EL (cell line): ENCODE measurements around the gene C10orf90.

Source experiments
- DNase-seq: peaks from one replicate; pipeline ENCODE4 v3.0.0-alpha.2; 2016

The C10orf90 gene

GRCh38 chr10:126420567-126421300 is 249.8 kb downstream of the C10orf90 start:
- no peak for DNase-seq

DNA sequence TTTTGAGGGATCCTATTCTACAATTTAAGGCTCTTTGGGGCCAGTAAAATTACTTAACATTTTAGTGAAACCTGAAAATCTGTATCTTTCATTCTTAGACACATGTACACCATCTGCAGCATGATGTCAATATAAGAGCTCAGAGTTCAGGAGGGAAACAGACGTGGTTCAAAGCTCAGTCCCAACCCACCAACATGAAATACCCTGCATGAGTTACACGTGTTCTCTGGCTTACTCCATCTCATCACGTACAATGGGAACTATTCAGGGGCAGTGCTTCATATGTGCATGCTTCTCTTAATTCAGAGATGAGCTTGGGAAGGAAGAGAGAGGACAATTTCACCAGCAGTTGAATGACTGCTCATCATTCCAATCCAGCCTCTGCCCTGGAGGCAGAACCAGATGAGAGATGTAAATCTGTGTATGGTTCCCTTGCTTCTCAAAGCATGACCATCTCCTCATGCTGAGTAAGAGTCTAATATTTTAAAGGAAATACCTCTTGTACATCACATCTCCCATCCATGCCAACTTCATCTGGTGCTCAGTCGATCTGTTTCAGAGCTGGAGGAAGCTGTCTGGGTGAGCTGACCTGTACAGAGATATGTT is 253.2 kb downstream of the C10orf90 start:
- no peak for DNase-seq

DNA sequence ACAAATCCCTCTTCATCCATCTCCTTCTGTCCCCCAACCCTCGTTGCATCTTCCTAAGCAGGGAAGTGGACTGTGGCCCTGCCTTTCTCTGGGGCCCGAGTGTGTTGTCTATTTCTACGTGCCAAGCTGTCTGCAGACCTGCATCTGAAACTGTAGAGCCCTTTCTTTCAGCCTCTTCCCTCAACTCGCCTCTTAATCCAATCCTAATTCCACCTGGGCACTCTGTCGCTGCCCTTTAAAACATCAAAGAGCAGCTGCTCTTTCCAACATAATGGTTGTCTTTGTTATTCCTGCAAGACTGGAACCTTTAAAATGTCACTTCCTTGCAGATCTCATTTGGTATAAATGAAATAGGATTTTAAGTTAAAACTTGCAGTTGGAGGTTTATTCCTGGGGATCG is 260.7 kb downstream of the C10orf90 start:
- no peak for DNase-seq

DNA sequence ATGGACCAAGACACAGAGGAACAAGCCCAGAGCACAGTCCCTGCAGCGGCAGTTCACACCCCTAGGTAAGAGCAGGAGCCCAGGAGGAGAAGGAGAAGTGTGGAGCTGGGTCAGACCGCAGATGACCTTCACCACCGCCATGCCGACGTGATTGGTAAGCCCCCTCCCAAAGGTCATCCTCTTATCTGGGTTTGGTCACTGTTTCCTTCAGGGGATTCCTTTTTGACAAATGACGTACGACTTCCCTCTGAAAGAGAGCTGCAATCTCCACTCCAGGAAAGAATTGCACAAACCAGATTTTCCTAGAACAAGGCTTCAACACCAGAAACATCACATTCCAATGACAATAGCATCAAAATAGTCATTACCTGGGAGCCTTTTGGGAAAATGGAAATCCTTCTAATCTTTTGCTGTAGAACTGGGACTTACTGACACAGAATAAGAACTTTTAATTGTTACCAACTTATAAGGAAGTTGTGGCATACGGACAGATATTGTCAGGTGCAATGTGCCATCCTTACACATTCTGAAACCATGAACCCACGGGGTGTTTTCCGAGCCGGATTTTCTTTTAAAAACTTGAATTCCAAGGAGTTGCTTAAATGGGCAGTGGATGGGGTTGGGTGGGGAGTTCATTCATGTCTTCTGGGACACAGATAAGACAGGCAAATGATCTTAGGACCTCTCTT is 261.4 kb downstream of the C10orf90 start:
- DNase-seq = no peak

- DNase-seq = peak; percentile 42
These were observed 262.7 kb downstream of the C10orf90 start for GRCh38 chr10:126407831-126408230.

GRCh38 chr10:126405239-126405775 is 265.2 kb downstream of the C10orf90 start:
- no peak for DNase-seq

DNA sequence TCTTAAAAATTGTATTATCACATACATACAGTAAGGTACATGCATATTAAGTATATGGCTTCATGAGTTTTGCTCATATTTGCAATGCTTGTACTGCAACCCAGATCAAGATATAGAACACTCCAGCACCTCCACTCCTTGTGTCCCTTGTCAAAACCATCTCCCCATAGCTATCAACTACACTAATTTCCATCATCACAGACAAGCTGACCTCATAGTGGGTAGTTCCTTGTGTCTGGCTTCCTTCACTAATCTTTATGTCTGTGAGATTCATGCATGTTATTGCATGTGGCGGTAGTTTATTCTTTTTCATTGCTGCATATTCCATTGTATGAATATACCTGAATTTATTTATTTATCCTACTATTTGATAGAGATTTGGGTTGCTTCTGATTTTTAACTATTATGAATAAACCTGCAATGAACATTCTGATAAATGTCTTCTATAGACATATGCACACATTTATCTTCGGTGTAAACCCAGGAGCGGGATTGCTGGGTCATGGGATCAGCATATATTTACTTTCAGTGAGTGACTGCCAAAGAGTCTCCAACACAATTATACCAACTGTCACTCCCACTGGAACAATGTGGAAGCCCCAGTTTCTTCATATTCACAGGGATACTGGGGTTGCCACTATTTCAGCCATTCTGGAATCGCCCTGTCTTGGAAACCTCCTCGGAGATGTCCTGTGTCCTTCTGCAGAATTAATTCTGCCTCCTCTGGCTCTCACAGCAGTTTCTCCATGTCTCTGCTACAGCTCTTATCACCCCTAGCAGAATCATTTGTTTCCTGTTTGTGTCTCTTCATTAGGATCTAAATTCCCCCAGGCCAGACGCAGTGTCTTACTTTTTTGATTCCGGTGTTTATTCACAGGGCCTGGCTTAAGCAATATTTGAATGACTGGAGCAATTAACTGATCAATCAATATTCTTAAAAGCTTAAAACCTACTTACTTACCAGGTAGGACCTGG is 267.5 kb downstream of the C10orf90 start:
- no peak for DNase-seq

DNA sequence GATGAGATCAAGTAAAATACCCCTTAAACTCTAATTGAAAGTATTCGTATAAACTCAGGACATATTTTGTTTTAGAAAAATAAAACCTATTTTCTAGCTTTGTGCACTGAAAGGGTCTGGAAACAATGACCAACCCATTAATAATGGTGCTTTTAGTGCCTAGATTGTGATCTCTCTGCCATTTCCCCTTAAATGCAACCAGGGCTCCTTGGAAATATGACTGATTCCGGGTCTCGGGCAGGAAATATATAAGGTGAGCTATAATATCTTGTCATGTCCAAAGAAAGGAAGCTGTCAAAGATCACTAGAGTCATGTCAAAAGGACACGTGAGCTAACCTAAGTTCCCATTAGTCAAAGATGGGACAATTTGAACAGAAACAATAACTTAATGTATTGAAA is 269.9 kb downstream of the C10orf90 start:
- DNase-seq = no peak

- DNase-seq = no peak
These were observed 271.6 kb downstream of the C10orf90 start for GRCh38 chr10:126398924-126399323.

GRCh38 chr10:126398383-126398743 is 272.1 kb downstream of the C10orf90 start:
- DNase-seq = no peak

DNA sequence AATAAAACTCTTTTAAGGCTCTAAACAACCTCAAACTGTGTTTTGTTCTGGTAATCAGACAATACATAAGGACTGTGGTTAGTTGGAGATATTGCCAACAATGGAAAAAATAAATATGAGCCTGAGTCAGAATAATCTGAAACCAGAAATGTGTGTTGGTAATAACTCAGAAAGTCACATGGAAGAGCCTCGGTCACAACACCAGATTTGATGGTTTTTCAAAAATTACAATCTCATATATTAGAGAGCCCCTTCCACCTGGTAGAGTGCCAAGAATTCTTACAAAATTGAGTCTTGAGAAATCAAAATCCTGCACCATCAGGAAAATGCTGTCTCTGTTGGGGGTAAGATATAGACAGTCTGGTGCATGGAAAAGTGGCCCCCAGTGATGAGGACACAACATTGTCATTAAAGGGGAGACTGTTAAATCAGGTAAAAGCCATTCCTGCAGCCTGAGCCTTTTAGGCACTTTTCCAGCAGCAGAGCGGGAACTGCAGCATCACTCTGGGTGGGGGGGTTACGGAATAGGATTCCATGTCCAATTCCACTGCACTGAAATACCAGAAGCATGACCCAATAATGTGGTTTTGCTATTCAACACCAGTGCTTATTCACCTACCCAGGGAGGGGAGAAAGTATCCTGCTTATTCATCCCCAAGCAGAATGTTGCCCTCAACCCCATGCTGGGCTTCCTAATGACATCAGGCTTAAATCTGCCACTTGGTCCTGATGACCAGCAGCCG is 272.7 kb downstream of the C10orf90 start:
- peak; percentile 98 for DNase-seq

DNA sequence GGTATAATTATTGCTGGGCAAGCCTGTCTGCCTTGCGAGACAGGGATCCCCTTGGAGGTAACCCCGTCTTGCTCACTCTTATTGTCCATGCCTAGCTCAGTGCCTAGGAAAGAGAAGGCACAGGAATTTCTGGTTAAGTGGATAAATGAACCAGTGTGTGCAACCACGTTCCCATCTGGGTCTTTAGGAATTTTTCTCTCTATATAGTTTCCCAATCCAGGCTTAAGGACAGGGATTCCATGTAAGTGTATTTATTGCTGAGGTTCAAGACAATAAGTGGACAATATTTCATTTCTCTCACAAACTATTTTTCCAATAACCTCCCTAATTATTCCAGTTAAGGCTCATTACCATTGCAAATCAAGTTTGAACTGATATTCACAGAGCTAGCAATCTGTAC is 273.3 kb downstream of the C10orf90 start:
- DNase-seq = no peak

GRCh38 chr10:126394948-126395347 is 275.5 kb downstream of the C10orf90 start:
- no peak for DNase-seq

GRCh38 chr10:126393076-126393475 is 277.4 kb downstream of the C10orf90 start:
- DNase-seq = no peak

GRCh38 chr10:126392469-126392868 is 278.0 kb downstream of the C10orf90 start:
- no peak for DNase-seq

DNA sequence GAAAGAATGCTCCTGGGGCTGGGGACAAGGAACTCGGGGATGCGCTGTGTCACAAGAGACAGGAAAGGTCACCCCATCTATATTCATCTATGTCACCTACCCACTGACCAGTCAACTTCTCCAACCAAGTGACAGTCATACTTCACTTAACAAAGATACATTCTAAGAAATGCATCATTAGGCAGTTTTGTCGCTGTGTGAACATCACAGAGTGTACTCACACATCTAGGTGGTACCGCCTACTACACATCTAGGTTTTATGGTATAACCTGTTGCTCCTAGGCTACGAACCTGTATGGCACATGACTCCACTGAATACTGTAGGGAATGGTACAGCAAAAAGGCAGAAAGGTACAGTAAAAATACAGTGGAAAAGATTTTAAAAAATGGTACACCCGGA is 278.4 kb downstream of the C10orf90 start:
- no peak for DNase-seq

DNA sequence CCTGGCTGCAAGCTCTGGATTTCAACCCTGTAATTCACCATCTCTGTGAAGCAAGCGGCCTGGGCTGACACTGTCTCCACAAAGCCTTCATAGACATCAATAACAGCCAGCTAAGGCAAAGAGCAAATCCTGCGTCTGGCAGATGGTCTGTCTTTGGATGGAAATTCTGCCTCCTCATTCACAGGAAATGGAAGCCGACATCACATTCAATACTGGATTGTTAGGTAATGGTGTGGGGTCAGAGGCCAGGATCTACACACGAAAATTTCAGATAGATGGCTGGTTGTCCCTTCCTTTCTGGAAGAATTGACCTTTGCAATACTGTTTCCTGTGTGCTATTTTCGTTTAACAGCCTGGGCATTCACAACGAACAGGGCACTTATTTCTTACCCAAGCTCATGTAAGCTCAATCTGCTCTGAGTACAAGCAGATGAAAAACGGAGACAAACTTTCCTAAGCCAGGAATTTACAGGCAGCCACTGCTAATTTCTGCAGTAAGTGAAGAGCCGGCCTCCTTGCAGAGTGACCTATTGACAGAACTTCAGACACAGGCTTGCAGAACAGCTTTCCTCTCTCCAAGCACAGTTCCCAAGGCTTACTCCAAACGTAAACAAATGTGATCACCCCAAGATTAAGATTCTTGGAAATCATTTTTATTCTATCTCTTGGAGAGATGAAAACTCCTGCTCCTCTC is 279.2 kb downstream of the C10orf90 start:
- no peak for DNase-seq

DNA sequence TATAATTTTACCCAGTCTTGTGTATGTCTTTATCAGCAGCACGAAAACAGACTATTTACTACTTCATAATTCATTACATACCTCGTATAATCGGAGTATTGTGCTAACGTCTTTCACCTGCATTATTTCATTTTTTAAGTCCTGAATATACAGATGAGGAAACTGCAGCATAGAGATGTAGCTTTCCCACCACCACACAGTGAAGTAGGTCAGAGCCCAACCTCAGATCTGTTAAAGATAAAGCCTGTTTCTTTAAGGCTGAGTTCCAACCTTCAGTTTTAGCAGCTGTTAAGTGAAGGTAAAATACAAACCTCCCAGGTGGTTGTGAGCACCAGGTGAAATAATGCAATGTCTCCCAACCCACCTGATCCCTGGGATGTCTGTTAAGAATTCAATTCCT is 280.2 kb downstream of the C10orf90 start:
- no peak for DNase-seq

- peak; percentile 67 for DNase-seq
These were observed 282.3 kb downstream of the C10orf90 start, which contains the start of gene ADAM12 for GRCh38 chr10:126387931-126388911. ADAM12 (minus strand) TSS chr10:126388477; CDS start chr10:126388145, 332 bp downstream.
